DND-41 (cell line): Measurements from ENCODE around the gene SGTA.

ENCODE experiments used
- EZH2 ChIP-seq: IDR thresholded peaks from 3 replicates; pipeline ENCODE4 v1.6.1; 2012; ENCODE audit warnings: borderline replicate concordance, low read depth, mild to moderate bottlenecking, moderate library complexity, low read length, inconsistent platforms; ENCODE audit not compliant: severe bottlenecking
- TF ChIP-seq, protein P1 (sequence below): IDR thresholded peaks from 2 replicates; pipeline ENCODE4 v1.5.1; 2012; ENCODE audit warnings: borderline replicate concordance, low read length, moderate library complexity, mild to moderate bottlenecking; ENCODE audit not compliant: poor library complexity, severe bottlenecking; ENCODE audit errors: extremely low read depth

GRCh38 chr19:2729943-2730818 lies 52.9 kb downstream of the SGTA start:
- no peak for TF ChIP-seq EZH2
- TF ChIP-seq, protein P1, sequence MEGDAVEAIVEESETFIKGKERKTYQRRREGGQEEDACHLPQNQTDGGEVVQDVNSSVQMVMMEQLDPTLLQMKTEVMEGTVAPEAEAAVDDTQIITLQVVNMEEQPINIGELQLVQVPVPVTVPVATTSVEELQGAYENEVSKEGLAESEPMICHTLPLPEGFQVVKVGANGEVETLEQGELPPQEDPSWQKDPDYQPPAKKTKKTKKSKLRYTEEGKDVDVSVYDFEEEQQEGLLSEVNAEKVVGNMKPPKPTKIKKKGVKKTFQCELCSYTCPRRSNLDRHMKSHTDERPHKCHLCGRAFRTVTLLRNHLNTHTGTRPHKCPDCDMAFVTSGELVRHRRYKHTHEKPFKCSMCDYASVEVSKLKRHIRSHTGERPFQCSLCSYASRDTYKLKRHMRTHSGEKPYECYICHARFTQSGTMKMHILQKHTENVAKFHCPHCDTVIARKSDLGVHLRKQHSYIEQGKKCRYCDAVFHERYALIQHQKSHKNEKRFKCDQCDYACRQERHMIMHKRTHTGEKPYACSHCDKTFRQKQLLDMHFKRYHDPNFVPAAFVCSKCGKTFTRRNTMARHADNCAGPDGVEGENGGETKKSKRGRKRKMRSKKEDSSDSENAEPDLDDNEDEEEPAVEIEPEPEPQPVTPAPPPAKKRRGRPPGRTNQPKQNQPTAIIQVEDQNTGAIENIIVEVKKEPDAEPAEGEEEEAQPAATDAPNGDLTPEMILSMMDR = no peak
